ENCODE measurements around the gene CA10.

The CA10 gene

GRCh38 chr17:51997723-51998122, 160.8 kb downstream of the CA10 start:
- DNase-seq, result no peak
- in situ Hi-C loops (cut with HindIII; ENCODE audit: low pct_ligation_motif_present, low pct_unique_long_range_greater_than_20kb, low sequenced_read_pairs), result no loop called here

GRCh38 chr17:51995797-51996403, 162.6 kb downstream of the CA10 start:
- in situ Hi-C loops (cut with HindIII; ENCODE audit: low pct_ligation_motif_present, low pct_unique_long_range_greater_than_20kb, low sequenced_read_pairs), result no loop called here
- peak; percentile 22 for DNase-seq

- DNase-seq, result no peak
- in situ Hi-C loops (cut with HindIII; ENCODE audit: low pct_ligation_motif_present, low pct_unique_long_range_greater_than_20kb, low sequenced_read_pairs), result no loop called here
Observed at GRCh38 chr17:51992864-51993416, 165.6 kb downstream of the CA10 start.

DNA sequence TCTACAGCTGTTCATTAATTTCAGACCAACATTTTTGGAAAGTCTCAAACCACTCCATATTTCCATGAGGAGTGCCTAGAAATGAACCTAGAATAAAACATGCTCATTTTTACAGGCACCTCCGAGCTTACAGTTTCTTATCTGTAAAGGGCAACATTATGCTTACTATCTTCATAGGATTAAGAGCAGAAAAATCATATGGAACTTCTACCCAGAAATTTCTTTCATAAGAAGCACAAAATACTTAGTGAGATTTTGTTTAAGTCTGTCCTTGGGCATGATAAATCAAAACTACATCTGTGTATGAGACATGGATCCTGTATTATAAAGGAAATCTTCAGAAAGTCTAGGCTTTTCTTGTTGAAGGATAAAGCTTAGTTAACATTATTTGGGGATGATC, 187.4 kb downstream of the CA10 start:
- DNase-seq, result no peak
- in situ Hi-C loops (cut with HindIII; ENCODE audit: low pct_ligation_motif_present, low pct_unique_long_range_greater_than_20kb, low sequenced_read_pairs), result no loop called here

- no peak for DNase-seq
- in situ Hi-C loops (cut with HindIII; ENCODE audit: low pct_ligation_motif_present, low pct_unique_long_range_greater_than_20kb, low sequenced_read_pairs), result no loop called here
Observed at GRCh38 chr17:51961689-51962088, 196.8 kb downstream of the CA10 start.

DNA sequence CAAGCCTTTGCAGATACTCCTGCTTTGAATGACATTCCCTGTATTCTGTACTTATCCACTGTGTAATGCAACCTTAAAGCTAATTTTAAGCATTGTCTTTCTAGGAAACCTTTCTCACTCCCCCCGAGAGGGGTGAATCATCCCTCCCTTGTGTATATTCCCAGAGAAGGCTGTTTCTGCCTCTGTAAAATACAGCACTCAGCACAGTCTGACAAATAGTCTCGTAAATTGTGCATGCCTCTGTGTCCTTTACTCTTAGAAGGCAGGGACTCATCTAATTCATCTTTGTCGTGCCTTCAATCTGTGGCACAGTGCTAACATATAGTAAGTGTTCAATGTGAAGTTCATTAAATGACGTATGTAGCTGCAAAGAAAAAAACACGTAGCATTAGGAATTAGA, 200.7 kb downstream of the CA10 start:
- no peak for DNase-seq

DNA sequence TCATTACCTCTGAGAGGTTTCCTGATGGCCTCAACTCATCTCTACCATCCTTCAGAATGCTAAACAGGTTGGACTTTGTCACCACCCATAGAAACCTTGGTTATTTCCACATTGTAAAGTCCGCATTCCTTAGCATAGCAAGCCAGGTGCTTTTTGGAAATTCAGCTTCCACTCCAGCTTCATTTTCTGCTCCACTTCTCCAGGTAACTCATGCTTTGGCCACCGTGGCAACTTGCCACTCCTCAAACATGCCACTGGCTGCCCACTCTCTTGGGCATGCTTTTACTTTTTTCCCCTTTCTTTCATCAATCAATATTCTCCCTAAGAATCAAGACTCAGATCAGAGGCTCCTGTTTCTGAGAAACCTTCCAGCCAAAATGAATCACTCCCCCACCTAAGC, 203.3 kb downstream of the CA10 start:
- in situ Hi-C loops (cut with HindIII; ENCODE audit: low pct_ligation_motif_present, low pct_unique_long_range_greater_than_20kb, low sequenced_read_pairs), result no loop called here
- no peak for DNase-seq

More for the DNA sequence above, 200.7 kb downstream of the CA10 start:
- in situ Hi-C loops (cut with HindIII; ENCODE audit: low pct_ligation_motif_present, low pct_unique_long_range_greater_than_20kb, low sequenced_read_pairs), result no loop called here

DNA sequence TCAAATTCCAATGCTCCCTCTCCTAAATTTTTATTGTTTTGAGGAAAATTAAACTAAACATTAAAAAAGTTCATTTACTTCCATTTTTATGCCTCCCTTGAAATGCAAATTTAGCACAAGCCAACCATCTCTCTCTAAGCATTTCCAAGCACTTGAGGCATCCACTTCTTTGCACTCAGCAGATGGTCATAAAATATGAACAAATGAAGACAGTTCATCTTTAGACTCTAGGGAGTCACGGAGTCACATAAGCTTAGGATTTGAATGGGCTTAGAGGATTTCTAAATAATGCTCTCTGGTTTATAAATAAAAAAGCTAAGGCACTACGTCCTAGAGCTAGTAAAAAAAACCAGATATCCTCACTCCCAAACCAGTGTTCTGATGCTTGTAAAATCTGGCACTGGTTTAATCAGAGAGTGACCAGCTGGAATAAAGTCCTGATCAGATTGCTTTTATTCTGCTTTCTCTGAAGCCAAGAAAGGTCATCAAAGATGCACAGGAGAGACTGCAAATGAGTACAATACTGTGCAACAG, 204.2 kb downstream of the CA10 start:
- in situ Hi-C loops (cut with HindIII; ENCODE audit: low pct_ligation_motif_present, low pct_unique_long_range_greater_than_20kb, low sequenced_read_pairs), result no loop called here
- no peak for DNase-seq

DNA sequence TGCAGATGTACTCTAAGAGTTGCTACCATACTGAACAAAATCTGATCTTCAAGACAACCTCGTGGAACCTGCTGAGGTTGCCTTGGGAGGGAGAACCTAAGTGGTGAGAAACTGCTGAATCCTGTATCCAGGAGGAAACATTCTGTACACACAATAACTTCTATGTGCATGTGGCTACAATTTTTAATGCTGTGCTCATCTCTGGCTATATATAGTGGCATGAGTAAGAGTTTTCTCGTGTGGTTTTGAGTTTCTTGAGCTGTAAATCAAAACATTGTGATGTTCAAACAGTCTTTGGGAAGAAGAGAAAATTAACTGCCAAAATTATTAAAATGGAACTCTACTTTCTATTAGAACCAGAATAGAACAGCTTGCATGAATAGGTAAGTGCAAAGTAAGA, 206.8 kb downstream of the CA10 start:
- in situ Hi-C loops (cut with HindIII; ENCODE audit: low pct_ligation_motif_present, low pct_unique_long_range_greater_than_20kb, low sequenced_read_pairs), result no loop called here
- no peak for DNase-seq

DNA sequence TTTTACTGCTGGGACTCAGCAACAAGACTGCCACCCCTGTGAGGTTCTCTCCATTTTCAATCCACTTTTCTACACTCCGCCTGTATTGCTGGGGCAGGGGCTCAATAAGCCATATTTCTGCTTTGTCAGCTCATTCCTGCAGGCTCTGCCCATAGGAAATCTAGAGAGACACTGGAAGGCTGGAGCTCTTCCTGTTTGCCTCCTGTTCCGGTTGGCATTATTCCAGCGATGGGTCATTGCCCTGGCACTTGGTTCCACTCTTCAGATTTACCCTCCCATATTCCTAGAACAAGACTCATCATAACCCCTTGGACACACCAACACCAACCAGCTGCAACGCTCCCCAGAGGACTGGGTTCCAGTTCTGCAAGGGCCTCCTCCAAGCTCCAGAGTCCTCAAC, 210.4 kb downstream of the CA10 start:
- in situ Hi-C loops (cut with HindIII; ENCODE audit: low pct_ligation_motif_present, low pct_unique_long_range_greater_than_20kb, low sequenced_read_pairs), result no loop called here
- peak; percentile 58 for DNase-seq

GRCh38 chr17:51947160-51947735, 211.3 kb downstream of the CA10 start:
- in situ Hi-C loops (cut with HindIII; ENCODE audit: low pct_ligation_motif_present, low pct_unique_long_range_greater_than_20kb, low sequenced_read_pairs), result no loop called here

GRCh38 chr17:51946311-51946710, 212.2 kb downstream of the CA10 start:
- no peak for DNase-seq
- in situ Hi-C loops (cut with HindIII; ENCODE audit: low pct_ligation_motif_present, low pct_unique_long_range_greater_than_20kb, low sequenced_read_pairs), result no loop called here

More at GRCh38 chr17:51947160-51947735, 211.3 kb downstream of the CA10 start:
- no peak for DNase-seq

GRCh38 chr17:51941272-51941671, 217.2 kb downstream of the CA10 start:
- DNase-seq, result no peak
- in situ Hi-C loops (cut with HindIII; ENCODE audit: low pct_ligation_motif_present, low pct_unique_long_range_greater_than_20kb, low sequenced_read_pairs), result no loop called here

DNA sequence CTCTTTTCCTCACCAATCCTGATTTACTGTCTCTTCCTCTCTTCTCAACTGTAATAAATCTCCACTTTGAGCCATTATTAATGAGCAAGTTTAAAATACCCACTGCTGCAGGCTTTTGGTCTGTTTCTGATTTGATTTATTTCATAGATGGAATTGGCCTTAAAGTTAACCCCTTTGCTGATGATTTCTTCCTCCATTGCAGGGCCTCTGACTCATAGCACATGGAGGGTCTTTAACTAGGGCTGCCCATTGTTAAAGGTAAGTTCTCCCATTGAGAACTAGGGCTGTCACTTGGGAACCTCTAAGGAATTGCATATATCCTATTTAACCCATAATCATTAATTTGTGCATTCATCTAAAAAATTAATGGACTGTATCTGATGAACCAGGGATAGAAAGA, 221.2 kb downstream of the CA10 start:
- in situ Hi-C loops (cut with HindIII; ENCODE audit: low pct_ligation_motif_present, low pct_unique_long_range_greater_than_20kb, low sequenced_read_pairs), result no loop called here
- DNase-seq, result no peak

- DNase-seq, result no peak
- in situ Hi-C loops (cut with HindIII; ENCODE audit: low pct_ligation_motif_present, low pct_unique_long_range_greater_than_20kb, low sequenced_read_pairs), result no loop called here
Observed at GRCh38 chr17:51935477-51935876, 223.0 kb downstream of the CA10 start.

DNA sequence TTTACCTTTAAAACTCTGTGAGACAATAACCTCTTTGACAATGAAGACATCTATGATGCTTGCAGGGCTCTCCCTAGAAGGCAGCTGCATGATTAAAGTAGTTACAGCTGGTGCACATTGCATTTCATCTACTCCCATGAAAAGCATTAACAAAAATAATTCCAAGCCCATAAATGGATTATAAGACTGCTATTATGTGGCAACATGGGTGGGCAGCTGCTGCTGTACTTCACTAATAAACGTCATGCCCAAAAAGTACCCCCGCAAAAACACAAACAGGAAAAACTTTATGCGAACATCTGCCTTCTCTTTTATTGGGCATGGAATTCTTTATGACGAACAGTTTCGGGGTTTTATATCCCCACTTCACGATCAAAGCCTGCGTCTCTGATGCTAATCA, 224.9 kb downstream of the CA10 start:
- in situ Hi-C loops (cut with HindIII; ENCODE audit: low pct_ligation_motif_present, low pct_unique_long_range_greater_than_20kb, low sequenced_read_pairs), result no loop called here
- DNase-seq, result no peak

DNA sequence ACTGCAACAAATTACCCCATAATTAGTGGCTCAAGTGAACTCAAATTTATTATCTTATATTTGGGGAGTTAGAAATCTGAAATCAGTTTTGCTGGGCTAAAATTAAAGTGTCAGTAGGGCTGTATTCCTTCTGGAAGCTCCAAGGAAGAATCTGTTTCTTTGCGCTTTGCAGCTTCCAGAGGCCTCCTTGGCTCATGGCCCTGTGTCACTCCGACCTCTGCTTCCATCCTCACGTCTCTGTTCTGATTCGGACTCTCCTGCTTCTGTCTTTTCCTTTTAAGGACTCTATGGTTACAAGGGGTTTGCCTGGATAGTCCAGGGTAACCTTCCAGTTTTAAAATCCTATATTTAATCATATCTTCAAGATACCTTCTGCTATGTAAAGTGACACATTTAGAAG, 232.1 kb downstream of the CA10 start:
- in situ Hi-C loops (cut with HindIII; ENCODE audit: low pct_ligation_motif_present, low pct_unique_long_range_greater_than_20kb, low sequenced_read_pairs), result no loop called here
- no peak for DNase-seq

DNA sequence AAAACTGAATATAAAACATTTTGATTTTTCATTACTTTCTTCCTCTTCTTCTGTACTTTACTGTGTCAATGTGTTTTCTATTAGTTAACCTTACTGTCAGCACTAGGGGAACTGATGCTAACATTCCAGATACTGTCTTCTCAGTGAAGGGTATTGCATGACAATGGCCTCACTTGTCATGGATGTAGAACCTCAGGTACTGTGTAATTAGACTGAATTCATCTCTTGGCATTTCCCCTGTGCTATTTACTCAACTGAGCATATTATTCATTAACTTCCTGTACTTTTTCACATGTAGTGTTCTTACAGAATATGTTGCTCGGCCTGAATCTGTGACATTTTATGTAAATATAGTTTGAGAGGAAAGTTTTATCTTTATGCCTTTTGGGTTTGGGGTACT, 237.0 kb downstream of the CA10 start:
- in situ Hi-C loops (cut with HindIII; ENCODE audit: low pct_ligation_motif_present, low pct_unique_long_range_greater_than_20kb, low sequenced_read_pairs), result no loop called here
- DNase-seq, result no peak

DNA sequence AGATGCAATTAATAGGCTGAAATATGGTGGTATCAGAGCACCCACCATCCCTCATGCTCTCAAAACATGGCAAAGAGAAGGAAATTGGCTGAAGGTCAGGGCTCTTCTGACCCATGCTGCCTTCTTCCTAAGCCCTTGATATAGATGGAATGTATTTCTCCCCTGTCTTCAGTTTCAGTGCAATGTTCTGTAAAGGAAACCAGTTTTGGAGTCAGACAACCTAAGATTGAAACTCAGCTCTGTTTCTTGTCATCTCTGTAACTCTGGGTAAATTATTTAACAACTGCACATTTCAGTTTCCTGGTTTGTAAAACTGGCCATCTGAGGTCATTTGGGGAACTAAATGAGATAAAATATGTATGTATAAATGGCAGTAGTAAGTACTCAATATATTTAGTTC, 243.9 kb downstream of the CA10 start:
- in situ Hi-C loops (cut with HindIII; ENCODE audit: low pct_ligation_motif_present, low pct_unique_long_range_greater_than_20kb, low sequenced_read_pairs), result no loop called here
- DNase-seq, result no peak
